HEK293 (cell line): ENCODE data around the gene SLC22A13.
"Not testable (repeated sequence)": the region's sequence is repeated elsewhere in the genome, so short reads cannot be mapped to it uniquely, and the experiment has no call there.

Source experiments
- GFI1B ChIP-seq: fragments of 450-650 bp; formaldehyde crosslinking; IDR thresholded peaks from 2 replicates; pipeline ENCODE4 v1.5.1; 2016; ENCODE audit warnings: missing biosample characterization, missing genetic modification characterization
- ZFP41 ChIP-seq: fragments of 450-650 bp; formaldehyde crosslinking; IDR thresholded peaks from 2 replicates; pipeline ENCODE4 v1.5.1; 2016; ENCODE audit warnings: missing biosample characterization, missing genetic modification characterization, borderline replicate concordance

DNA sequence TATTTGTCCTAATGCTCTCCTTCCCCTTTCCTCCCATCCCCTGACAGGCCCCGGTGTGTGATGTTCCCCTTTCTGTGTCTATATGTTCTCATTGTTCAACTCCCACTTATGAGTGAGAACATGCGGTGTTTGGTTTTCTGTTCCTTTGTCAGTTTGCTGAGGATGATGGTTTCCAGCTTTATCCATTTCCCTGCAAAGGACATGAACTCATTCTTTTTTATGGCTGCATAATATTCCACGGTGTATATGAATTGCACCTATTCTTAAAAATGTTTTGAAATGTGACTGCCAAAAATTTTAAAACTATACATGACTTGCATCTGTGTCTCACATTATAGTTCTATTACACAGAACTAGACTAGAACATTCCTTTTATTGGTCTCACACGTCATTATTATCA, 55.0 kb downstream of the SLC22A13 start:
- not testable (repeated sequence) for TF ChIP-seq ZFP41, GFI1B (tag by site-specific recombination)
